Right lung (tissue), 5 donors: ENCODE results near the gene PPP2R2C. TPM values are rescaled to one million over a fixed set of nuclear protein-coding genes. Genes with fewer than 3 reads are reported as not detected.

Experiments used
- DNase-seq, 2 donors: peaks; one replicate each; pipeline ENCODE4 v3.0.0-alpha.2; 2013
- polyA plus RNA-seq, 5 donors: library from polyadenylated mRNA; unstranded; fragments of 120-200 nt; gene quantifications; one replicate each; pipeline versions ENCODE4 v1.2.1 to v1.2.3, GENCODE V29; 2013; ENCODE audit warnings: inconsistent platforms in 1 of 5, low replicate concordance in 1 of 5; ENCODE audit not compliant: insufficient read length in 5 of 5, insufficient read depth in 1 of 5

The PPP2R2C gene
- polyA plus RNA-seq, 5 donors, result 0.22 to 0.53 (median 0.28) TPM

DNA sequence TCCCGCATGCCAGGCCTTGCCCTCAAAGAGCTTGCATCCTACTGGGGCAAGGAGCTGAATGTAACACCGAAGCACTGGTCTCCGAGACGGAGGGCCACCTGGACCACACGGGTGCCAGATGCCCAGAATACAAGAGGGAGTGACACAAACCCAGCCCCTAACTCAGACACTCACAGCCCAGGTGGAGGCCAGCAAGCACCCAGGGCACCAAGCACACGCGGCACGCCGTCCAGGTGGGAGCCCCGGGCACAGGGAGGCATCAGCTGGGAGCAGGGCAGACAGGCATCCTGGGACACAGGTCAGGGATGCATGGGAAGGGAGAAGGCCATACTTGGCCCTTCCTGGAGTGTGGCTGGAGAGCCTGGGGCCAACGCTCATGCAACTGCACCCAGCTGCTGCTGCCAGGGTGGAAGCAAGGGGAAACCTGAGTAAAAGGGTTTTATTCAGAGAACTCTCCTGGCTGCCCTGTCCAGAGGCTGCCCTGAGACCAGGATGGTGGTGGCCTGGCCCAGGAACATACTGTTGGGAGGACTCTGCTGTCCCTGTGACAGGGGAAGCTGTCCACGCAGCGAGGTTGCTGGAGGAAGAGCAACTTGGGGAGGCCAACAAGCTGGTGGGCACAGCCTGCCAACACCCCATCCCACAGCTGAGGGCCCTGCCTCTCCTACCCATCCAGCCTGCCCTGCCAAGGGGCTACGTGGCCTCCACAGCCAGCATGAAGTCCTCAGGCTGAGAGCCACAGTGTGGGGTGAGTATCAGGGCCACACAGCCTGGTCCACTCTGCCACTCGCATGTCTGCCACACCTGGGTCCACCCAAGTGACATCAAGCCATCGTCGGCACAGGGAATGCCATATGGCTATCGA, 22.2 kb upstream of the PPP2R2C start:
- no peak for DNase-seq

DNA sequence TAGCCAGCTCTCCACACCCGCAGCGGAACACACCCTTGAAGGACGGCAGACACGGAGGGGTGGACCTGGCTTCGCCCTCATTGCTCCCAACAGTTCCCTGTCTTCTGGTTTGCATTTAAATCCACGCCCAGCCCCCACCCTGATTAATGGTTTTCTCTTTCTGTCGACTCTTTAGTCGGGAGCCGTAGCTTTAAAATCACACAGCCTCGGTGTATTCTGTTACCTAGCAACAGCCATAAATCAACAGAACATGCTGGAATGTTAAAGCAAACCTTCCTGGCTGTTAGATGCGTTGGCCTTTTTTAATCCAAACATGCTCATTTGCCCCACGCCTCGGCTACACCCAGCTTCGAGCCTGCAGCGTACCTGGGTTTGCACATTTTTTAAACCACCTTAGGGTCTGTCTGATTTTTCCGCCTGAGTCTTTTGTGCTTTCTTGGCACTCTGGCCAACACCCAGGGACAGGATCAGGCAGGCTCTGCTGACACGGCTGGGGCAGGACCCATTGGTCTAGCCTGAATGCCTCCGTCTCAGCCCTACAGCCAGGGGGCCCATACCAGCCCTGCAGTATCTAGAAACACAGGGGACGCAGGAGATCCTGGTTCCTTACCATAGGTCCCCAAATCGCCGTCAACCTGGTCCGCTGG, 21.4 kb upstream of the PPP2R2C start:
- peak in 1 of 2 donors; percentile 20 for DNase-seq

DNA sequence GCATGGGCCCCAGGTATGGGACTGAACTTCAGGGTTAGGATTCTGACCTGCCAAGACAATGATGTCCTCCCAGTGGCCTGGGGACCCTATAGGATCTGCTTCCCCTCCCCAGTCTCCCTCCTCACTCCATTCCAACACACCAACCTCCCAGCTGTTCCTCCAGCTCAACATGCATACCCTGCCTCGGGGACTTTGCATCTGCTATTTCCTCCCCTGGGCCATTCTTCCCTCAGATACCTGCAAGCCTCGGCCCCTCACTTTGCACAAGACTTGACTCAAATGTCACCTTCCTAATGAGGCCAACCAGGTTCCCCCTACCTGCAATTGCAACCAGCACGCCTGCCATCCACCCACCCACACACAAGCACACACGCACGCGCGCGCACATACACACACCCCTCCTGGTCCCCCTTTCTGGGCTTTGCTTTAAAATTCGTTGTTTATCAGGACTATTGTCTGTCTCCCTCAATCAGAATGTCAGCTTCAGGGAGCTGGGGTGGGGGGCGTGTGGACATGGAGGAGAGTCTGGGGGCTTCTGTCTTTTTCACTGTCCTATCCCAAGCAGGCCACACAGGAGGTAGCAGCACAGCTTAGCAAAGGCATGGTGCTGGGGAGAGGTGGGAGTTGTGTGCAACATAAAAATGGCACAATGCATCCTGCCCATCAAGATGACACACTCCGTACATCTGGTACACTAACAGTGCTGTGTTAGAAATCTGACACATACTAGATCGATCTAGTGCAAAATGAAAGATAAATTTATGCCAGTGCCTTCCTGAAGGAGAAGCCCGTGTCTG, 20.6 kb upstream of the PPP2R2C start:
- no peak for DNase-seq

DNA sequence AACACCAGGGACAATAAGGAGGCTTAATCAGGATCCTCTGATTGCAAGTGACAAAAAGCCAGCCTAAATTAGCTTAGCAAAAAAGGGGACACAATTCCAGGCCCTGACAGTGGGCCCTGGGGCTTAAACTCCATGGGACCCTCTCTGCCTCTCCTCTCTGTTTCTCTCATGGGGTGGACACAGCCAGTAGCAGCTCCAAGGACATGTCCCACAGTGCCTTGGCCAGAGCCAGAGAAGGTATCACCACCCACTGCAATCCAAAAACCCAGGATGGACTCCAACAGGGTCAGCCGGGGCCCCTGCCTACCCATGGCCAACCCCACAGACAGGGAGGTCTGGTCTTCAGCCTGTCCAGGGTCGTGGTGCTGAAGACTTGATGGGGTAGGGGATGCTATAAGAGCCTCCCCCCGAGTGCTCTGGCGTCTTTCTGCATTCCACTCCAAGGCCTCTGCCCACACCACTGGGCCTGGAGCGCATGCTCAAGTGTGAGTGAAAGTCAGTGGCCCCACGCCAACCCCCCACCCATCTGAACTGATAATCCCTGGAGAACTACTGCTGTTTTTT, 19.7 kb upstream of the PPP2R2C start:
- no peak for DNase-seq

DNA sequence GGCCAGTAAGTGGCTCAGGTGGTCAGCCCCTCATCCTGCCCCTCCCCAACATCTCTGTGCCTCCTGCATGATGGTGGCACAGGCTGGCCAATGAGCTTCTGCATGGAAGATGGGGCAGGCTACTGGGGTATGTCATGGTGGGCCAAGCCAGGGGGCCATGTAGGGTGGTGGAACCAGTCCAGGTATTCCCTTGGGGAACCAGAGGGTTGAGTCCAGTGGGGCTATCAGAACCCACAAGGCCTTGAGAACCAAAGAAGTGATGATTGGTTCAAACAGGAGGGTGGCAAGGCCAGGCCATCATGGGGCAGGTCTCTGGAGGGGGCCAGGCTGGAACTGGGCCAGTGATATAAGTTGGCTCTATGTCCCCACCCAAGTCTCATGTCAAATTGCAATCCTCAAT, 18.8 kb upstream of the PPP2R2C start:
- no peak for DNase-seq

DNA sequence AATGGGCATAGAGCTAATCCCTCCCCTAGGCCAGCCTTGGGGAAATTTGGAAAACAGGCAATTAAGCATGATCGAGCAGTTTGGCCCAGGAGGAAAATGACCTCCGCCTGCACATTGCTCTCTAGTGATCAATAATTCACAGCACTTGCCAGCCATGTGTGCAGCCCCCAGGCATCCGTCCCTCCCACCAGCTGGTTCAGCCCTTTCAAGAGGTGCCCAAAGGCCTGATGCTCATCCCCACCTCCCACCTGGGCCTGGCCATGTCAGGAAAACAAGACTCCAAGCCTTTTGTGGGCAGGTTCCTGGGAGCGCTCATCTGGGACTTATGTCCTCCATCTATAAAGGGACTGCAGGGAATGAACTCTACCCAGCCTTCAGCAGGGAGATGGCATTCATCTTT, 17.5 kb upstream of the PPP2R2C start:
- no peak for DNase-seq

DNA sequence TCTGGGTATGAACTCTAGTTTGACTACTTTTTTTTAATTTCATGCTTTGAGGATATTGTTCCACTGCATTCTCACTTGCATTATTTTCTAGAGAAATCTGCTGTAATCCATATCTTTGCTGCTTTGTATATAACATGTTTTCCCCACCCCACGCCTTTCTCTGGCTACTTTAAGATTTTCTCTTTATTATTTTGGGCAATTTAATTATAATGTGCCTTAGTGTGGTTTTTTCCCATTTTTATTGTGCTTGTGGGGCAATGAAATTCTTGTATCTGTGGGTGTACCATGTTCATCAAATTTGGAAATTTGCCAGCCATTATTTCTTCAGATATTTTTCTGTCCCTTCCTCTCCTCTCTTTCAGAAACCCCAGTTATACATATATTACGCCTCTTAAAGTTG, 15.1 kb upstream of the PPP2R2C start:
- DNase-seq, result no peak

DNA sequence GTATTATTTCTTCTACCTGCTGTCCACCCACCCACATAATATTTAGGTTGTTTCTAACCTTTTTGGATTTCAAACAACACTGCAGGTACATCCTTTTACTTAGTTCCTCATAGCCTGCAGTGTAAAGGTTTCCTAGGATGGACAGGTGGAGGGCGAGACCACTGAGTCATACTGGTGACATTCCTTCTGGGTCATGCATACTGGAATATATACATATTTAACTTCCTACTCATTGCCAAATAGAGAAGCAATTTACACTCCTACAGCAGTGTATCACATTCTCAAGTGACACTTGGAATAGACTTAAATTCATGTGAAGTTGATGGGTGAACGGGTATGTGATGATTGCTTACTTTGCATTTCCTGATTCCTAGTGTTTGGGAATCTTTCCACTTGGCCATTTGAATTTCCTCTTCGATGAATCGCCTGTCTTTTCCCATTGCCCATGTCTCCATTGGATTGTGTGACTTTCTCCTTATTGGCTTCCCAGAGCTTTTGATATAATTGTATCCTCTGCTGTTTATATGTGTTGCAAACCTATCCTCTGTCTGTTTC, 8.2 kb upstream of the PPP2R2C start:
- DNase-seq, result no peak

DNA sequence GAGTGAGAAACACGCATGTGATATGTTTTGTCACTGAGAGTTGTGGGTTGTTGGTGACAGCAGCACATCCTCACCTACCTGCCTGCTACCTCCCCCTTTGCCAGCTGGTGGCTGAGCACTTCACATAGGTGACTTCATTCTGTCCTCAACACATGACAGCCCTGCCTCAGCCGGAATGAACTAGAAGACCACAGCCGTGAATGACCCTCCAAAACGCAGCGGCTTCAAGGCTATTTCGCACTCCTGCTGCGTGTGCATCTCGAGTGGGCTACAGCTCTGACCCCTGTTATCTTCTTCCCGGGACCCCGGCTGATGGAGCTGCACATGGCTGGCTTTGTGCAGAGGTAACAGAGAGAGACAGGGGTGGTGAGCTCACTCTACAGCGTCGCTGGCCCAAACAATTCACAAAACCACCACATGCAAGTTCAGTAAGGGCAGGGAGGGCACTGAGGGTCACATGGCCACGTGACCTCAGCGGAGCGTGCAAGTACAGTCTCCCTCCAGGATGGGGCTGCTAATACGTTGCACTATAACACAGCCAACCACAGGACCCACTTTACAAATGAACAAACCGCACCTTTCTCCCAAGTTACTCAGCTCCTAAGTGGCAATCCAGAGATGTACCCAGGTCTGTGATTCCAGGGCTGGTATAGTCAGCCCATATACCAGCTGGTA, 6.3 kb upstream of the PPP2R2C start:
- no peak for DNase-seq

DNA sequence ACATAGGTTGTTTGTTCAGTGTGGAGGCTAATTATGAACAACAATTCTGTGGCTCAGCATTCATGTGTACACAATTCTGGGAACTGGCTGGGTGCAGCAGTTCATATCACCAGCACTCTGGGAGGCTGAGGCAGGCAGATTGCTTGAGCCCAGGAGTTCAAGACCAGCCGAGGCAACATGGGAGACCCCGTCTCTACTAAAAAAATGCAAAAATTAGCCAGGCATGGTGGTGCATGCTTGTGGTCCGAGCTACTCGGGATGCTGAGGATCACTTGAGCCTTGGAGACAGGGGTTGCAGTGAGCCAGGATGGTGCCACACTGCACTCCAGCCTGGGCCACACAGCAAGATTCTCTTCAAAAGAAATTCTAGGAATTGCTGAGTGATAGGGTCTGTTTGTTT, 4.5 kb upstream of the PPP2R2C start:
- no peak for DNase-seq

DNA sequence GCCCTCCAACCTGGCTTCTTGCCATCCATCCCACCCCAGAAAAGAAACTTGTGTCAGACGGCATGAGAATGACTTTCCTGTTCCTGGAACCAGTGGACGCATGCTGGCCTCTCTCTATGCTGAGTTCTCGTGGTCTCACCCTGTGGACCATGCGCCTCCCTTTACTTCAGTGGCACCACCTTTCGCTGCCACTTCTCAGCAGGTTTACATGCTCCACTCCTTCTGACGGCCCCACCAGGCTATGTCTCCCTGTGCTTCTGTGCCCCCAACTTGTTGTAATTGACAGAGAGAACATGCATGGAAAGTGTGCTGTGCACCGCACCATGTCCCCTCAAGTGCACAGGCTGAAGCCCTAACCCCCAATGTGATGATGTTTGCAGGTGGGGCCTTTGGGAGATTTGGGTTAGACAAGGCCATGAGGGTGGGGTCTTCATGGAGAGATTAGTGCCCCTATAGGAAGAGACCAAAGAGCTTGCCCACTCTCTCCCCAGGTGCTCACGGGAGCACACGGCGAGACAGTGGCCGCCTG, 3.1 kb upstream of the PPP2R2C start:
- DNase-seq, result no peak

DNA sequence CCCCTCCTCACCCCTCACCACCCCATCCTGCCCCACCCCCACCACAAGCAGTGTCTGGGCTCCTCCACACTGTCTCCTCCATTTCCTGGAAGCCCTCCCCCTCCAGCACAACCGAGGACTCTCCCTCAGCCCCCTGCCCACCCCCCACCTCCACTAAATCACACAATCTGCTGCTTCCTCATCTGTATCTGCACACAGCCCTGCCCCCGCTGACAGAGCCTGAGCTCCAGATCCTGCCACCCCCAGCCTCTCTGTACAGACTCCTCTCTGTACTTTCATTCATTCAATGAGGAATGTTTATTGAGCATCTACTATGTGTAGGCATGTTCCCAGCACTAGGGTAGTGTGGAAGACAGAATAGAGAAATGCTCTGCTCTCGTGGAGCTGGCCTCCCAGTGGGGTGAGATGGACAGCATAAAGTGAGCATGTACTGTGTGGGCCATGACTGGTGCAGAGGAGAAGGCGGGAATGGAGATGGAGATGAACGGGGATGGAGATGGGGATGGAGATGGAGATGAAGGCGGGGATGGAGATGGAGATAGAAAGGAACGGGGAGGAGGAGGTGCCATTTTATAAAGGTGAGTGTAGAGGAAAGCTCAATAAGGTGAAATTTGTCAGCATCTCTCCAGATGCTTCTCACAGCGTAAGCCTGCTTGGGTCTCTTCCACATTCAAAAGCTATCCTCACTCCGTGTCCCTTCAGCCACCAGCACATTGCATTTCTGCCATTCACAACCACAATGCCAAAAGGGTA, 2.5 kb upstream of the PPP2R2C start:
- no peak for DNase-seq

DNA sequence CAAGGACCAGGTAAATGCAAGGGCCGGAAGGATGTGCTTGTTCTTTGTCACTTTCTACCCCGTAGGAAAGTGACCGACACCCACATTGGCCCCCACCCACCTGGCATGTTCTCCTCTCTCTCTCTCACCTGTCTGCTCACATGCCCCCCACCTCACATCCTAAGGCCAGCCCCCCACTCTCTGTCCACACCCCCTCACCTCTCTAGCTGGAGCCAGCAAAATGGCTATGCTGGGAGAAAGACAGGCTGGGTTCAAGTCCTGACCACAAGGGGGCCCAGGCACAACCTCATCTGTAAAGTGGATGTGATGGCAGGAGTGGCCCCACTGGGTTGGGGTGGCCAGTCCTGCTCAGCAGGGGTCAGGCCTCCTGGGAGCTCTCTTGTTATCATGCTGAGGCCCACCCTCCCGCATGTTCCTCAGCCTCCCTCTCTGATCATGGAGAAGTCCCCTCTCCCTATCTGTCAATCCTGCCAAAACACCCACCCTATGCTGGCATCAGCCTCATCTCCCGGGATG, 1.7 kb upstream of the PPP2R2C start:
- DNase-seq, result no peak

DNA sequence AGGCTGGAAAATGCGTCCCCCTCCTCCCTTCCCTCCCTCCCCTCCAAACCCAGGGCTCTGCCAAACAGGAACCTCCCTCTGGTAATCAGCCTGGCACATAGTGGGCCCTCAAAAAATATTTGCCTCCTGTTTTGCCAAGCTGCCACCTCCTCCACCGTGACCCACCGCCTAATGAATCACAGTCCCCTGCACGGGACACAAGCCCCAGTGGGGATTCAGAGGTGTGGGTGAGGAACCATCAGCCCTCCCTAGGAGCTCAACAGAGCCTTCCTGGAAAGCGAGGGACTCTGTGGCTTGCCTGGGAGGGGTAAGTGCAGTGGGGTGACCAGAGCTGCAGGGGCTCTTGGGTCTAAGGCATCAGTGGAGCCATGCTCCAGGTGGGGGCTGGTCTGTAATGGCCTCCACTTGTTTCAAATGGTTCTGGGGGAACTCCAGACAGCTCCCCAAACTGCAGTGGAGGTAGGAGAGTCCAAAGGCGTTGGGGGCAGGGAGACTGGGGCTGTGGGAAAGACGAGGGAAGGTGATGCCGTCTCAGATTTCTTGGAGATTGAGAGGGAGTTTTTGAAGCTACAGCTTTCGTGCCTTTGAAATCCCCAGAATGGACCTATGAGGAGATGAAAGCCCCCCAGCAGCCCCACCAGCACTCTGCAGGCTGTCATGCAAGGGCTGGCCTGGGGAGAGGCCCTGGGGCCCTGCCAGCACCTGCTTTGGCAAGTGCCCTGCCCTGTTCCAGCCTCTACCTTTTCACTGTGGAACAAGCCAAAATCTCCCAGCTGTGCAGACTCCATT, 1.0 kb upstream of the PPP2R2C start:
- no peak for DNase-seq

DNA sequence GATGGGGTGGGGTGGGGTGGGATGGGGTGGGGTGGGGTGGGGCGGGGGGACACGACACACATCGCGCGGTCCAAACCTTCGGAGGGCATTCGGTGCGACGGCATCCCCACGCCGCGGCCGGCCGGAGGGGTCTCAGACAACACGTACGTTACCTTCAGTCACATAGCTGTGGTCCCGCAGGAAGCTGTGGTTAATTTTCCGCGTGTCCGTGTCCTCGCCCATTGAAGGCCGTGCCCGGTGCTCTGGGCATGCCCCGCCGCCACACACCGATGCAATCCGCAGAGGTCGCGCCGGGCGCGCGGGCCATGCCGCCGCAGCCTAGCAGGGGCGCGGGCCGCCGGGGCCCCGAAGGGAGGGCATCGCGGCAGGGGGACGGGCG, 417 bp downstream of the PPP2R2C start:
- DNase-seq, result no peak

DNA sequence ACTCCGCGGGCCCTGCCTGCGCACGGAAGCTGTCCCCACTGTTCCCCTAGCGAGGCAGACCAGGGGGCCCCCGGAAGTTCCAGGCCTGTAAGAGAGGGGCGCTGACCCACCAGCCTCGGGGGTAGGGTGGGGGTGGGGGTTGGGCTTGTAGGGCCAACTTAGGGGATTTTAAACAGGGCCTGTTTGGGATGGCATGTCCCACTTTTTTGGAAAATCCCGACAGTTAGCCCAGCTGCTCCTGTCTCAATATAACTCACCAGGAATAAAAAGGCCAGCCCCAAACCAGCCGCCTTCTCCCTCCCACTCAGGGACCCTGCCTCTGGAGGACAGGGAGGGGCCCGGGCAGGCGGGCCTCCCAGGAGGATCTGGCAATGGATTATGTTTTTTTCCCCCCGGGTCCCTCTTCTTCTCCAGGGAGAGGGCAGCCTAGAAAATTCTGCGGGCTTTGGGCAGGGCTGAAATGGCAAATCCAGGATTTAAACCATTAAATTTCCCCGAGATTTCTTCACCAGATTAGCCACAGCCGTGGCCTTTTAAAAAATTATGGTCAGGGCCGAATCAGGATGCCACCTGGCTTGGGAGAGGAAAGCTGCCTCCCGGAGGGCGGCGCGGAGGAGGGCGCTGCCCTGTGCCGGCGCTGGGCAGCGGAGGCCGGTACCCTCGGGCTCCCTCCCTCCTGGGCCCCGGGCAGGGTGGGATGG, 957 bp downstream of the PPP2R2C start:
- DNase-seq, result no peak

DNA sequence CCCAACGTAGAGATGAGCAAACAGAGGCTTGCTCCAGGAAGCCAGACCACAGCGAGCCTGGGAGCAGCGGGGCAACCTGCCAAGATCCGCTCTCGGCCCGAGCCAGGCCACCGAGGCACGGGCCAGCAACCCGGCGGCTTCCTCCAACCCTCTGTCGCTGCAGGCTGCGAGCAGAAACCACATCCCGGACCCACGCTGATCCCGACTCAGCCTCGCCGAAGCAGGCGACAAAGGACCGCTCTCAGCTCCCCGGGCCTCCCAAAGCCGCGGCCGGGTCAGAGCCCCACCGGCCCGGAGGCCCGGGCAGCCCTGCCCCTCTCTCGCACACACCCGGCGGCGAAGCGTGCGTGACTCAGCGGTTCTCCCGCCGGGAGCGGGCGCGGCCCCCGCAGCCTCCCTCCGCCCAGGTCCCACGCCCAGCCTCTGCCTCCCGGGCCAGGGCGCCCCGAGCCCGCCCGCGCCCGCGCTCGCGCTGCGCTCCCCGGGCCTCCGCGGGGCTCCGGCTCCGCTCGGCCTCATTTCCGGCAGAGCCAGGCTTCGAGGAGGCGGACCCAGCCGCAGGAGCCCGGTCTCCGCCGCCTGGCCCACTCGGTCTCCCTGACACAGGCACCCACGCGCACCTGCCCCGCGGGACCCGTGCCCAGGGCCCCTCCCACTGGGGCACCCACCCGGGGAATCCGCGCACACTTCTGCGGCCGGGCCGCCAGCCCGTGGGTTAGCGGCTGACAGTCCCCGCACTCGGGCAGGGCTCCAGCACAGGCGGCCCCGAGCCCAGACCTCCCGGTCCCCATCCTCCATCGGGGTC, 1.7 kb downstream of the PPP2R2C start:
- DNase-seq, result peak in 1 of 2 donors; percentile 9
